Astrocyte (in vitro differentiated cells and primary cell): ENCODE measurements around the gene GFRA1.

ENCODE experiments used
- CTCF ChIP-seq: IDR thresholded peaks from 2 replicates; pipeline ENCODE4 v1.5.1; 2011; ENCODE audit warnings: low read depth, mild to moderate bottlenecking, inconsistent platforms, low read length, moderate library complexity; ENCODE audit not compliant: insufficient read depth
- EZH2 ChIP-seq: IDR thresholded peaks from 2 replicates; pipeline ENCODE4 v1.6.1; 2012; ENCODE audit warnings: mild to moderate bottlenecking, low read length, inconsistent platforms; ENCODE audit not compliant: insufficient read depth

GRCh38 chr10:116041948-116042347 is 231.1 kb downstream of the GFRA1 start:
- no peak for TF ChIP-seq CTCF
- TF ChIP-seq EZH2: no peak
